ENCODE data around the gene RAMACL.

DNA sequence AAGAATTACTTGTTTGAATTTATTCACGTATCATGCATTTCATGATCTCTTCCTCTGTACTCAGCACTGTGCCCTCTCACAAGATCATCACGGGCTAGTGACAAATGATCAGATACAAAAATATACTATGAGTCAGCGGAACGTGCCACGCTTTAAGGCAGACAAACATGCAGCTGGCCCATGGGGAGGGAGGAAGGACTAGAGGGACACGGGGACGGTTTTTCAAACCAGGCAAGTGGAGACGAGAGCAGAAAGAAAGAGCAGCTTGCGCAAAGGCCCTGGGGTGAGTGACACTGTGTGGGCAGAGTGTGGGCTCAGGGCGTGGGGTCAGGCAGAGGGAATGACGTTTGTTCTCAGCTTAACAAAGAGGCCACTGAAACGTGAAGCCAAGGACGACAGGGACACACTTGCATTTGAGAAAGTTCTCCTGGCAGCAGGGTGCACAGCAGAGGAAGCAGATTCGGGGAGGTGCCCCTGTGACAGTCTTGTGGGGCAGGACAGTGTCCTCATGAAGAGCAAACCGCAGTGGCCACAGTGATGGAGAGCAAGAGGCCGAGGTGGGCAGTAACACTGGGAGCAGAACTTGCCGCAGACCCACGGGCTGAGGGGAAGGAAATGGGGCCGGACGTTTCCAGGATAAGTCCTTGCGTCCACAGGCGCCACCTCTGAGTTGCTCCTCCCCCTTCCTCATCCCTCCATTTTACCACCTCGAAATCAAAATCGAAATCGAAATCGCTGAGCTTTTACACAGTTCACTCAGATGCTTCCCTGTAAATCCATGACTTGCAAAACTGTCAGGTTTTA, 47.5 kb upstream of the RAMACL start:
- TF ChIP-seq, protein P1, sequence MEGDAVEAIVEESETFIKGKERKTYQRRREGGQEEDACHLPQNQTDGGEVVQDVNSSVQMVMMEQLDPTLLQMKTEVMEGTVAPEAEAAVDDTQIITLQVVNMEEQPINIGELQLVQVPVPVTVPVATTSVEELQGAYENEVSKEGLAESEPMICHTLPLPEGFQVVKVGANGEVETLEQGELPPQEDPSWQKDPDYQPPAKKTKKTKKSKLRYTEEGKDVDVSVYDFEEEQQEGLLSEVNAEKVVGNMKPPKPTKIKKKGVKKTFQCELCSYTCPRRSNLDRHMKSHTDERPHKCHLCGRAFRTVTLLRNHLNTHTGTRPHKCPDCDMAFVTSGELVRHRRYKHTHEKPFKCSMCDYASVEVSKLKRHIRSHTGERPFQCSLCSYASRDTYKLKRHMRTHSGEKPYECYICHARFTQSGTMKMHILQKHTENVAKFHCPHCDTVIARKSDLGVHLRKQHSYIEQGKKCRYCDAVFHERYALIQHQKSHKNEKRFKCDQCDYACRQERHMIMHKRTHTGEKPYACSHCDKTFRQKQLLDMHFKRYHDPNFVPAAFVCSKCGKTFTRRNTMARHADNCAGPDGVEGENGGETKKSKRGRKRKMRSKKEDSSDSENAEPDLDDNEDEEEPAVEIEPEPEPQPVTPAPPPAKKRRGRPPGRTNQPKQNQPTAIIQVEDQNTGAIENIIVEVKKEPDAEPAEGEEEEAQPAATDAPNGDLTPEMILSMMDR (IDR thresholded peaks at IDR 0.05) = no peak
- TF ChIP-seq SIN3A (IDR thresholded peaks at IDR 0.05; ENCODE audit: borderline replicate concordance, insufficient read depth, low read depth, low read length) = no peak
